HEK293 (cell line): ENCODE measurements around the gene ARSH.

Source experiments
- ATF2 ChIP-seq: fragments of 450-650 bp; formaldehyde crosslinking; IDR thresholded peaks from 2 replicates; pipeline ENCODE4 v1.5.1; 2016; ENCODE audit warnings: missing biosample characterization, missing genetic modification characterization, low read depth
- BCL6B ChIP-seq: fragments of 450-650 bp; formaldehyde crosslinking; IDR thresholded peaks from 2 replicates; pipeline ENCODE4 v1.5.1; 2017; ENCODE audit warnings: missing biosample characterization, missing genetic modification characterization
- CTCF ChIP-seq: fragments of 450-650 bp; formaldehyde crosslinking; IDR thresholded peaks from 2 replicates; pipeline ENCODE4 v1.5.1; 2016; ENCODE audit warnings: missing biosample characterization, missing genetic modification characterization
- GLIS1 ChIP-seq: fragments of 450-650 bp; formaldehyde crosslinking; IDR thresholded peaks from 2 replicates; pipeline ENCODE4 v1.5.1; 2016; ENCODE audit warnings: missing biosample characterization, missing genetic modification characterization
- PATZ1 ChIP-seq: fragments of 450-650 bp; formaldehyde crosslinking; IDR thresholded peaks from 2 replicates; pipeline ENCODE4 v1.5.1; 2016; ENCODE audit warnings: missing biosample characterization, missing genetic modification characterization
- REST ChIP-seq: fragments of 450-650 bp; formaldehyde crosslinking; IDR thresholded peaks from 2 replicates; pipeline ENCODE4 v1.5.1; 2016; ENCODE audit warnings: missing biosample characterization, missing genetic modification characterization
- ZBTB20 ChIP-seq: fragments of 450-650 bp; formaldehyde crosslinking; IDR thresholded peaks from 2 replicates; pipeline ENCODE4 v1.5.1; 2016; ENCODE audit warnings: missing biosample characterization, missing genetic modification characterization
- ZBTB49 ChIP-seq: fragments of 450-650 bp; formaldehyde crosslinking; IDR thresholded peaks from 2 replicates; pipeline ENCODE4 v1.5.1; 2016; ENCODE audit warnings: missing biosample characterization, missing genetic modification characterization, low read depth
- ZBTB7A ChIP-seq: fragments of 450-650 bp; formaldehyde crosslinking; IDR thresholded peaks from 2 replicates; pipeline ENCODE4 v1.5.1; 2016; ENCODE audit warnings: low read depth, missing biosample characterization, missing genetic modification characterization
- ZNF248 ChIP-seq: fragments of 450-650 bp; formaldehyde crosslinking; IDR thresholded peaks from 2 replicates; pipeline ENCODE4 v1.5.1; 2017; ENCODE audit warnings: missing biosample characterization, missing genetic modification characterization
- ZNF274 ChIP-seq, 2 experiments: fragments of 200-500 bp in 1 of 2; fragments of 450-650 bp in 1 of 2; sonication (Bioruptor generic) in 1 of 2; formaldehyde crosslinking in 1 of 2; IDR thresholded peaks; 2 replicates each; pipeline versions ENCODE4 v1.5.1 to v1.6.1; 2014 to 2016; ENCODE audit warnings: borderline replicate concordance in 1 of 2, inconsistent platforms in 1 of 2, low read length in 1 of 2, missing biosample characterization in 1 of 2, missing genetic modification characterization in 1 of 2
- ZNF280D ChIP-seq: fragments of 450-650 bp; formaldehyde crosslinking; IDR thresholded peaks from 2 replicates; pipeline ENCODE4 v1.5.1; 2016; ENCODE audit warnings: missing biosample characterization, missing genetic modification characterization
- ZNF529 ChIP-seq: fragments of 450-650 bp; formaldehyde crosslinking; IDR thresholded peaks from 2 replicates; pipeline ENCODE4 v1.5.1; 2017; ENCODE audit warnings: missing genetic modification characterization, missing biosample characterization; ENCODE audit not compliant: insufficient replicate concordance
- ZNF692 ChIP-seq: fragments of 450-650 bp; formaldehyde crosslinking; IDR thresholded peaks from 2 replicates; pipeline ENCODE4 v1.5.1; 2016; ENCODE audit warnings: missing biosample characterization, missing genetic modification characterization

GRCh38 chrX:3075959-3076358 is 69.6 kb downstream of the ARSH start:
- no peak for TF ChIP-seq CTCF (tag by site-specific recombination)
- TF ChIP-seq GLIS1 (tag by site-specific recombination) = no peak
- no peak for TF ChIP-seq ZBTB7A (tag by site-specific recombination)
- no peak for TF ChIP-seq REST (tag by site-specific recombination)
- no peak for TF ChIP-seq BCL6B (tag by site-specific recombination)
- TF ChIP-seq ZNF692 (tag by site-specific recombination) = no peak
- TF ChIP-seq ATF2 (tag by site-specific recombination) = no peak
- TF ChIP-seq ZBTB20 (tag by site-specific recombination) = no peak
- no peak for TF ChIP-seq ZNF248 (tag by site-specific recombination)
- no peak for TF ChIP-seq ZNF529 (tag by site-specific recombination)
- TF ChIP-seq ZNF274 (IDR thresholded peaks at IDR 0.05; ENCODE audit: low read length) = no peak
- no peak for TF ChIP-seq ZNF274 (tag by site-specific recombination; IDR thresholded peaks at IDR 0.05; ENCODE audit: borderline replicate concordance)
- no peak for TF ChIP-seq PATZ1 (tag by site-specific recombination)
- no peak for TF ChIP-seq ZBTB49 (tag by site-specific recombination)
- TF ChIP-seq ZNF280D = no peak
